Hepatocyte (in vitro differentiated cells): ENCODE measurements around the gene GDPD5. TPM values are rescaled to one million over a fixed set of nuclear protein-coding genes. Genes with fewer than 3 reads are reported as not detected.

Source experiments
- DNase-seq: peaks from one replicate; pipeline ENCODE4 v3.0.0-alpha.2; 2016; ENCODE audit warnings: low spot score
- H2AFZ ChIP-seq: fragments of 200-600 bp; sonication (generic); 2 replicates; pipeline ENCODE4 v1.6.0; 2016; ENCODE audit warnings: antibody characterized with exemption, mild to moderate bottlenecking
- H3K27ac ChIP-seq: fragments of 200-600 bp; sonication (generic); 2 replicates; pipeline ENCODE4 v1.5.1; 2016; ENCODE audit warnings: mild to moderate bottlenecking
- H3K27me3 ChIP-seq: fragments of 200-600 bp; sonication (generic); 2 replicates; pipeline ENCODE4 v1.6.1; 2016
- H3K36me3 ChIP-seq: fragments of 200-600 bp; sonication (generic); replicated peaks from 2 replicates; pipeline ENCODE4 v1.5.1; 2016; ENCODE audit warnings: low read depth; ENCODE audit not compliant: insufficient read depth
- H3K4me1 ChIP-seq: fragments of 200-600 bp; sonication (generic); 2 replicates; pipeline ENCODE4 v1.5.1; 2016; ENCODE audit warnings: mild to moderate bottlenecking, moderate library complexity; ENCODE audit not compliant: insufficient read depth
- H3K4me2 ChIP-seq: fragments of 200-600 bp; sonication (generic); 2 replicates; pipeline ENCODE4 v1.6.0; 2016
- H3K4me3 ChIP-seq: fragments of 200-600 bp; sonication (generic); 2 replicates; pipeline ENCODE4 v1.5.1; 2016; ENCODE audit warnings: mild to moderate bottlenecking
- H3K79me2 ChIP-seq: fragments of 200-600 bp; sonication (generic); 2 replicates; pipeline ENCODE4 v1.6.0; 2017; ENCODE audit warnings: mild to moderate bottlenecking
- H3K9me2 ChIP-seq: fragments of 200-600 bp; sonication (generic); replicated peaks from 2 replicates; pipeline ENCODE4 v1.6.0; 2017; ENCODE audit warnings: mild to moderate bottlenecking; ENCODE audit not compliant: insufficient read depth
- H3K9me3 ChIP-seq: fragments of 200-600 bp; sonication (generic); 2 replicates; pipeline ENCODE4 v1.5.1; 2016; ENCODE audit warnings: low read depth, mild to moderate bottlenecking
- H4K20me1 ChIP-seq: fragments of 200-600 bp; sonication (generic); 2 replicates; pipeline ENCODE4 v1.6.0; 2016; ENCODE audit warnings: mild to moderate bottlenecking; ENCODE audit not compliant: insufficient read depth, poor library complexity, severe bottlenecking
- CTCF ChIP-seq: fragments of 200-600 bp; sonication (generic); IDR thresholded peaks from 2 replicates; pipeline ENCODE4 v1.5.1; 2016; ENCODE audit warnings: antibody characterized with exemption, mild to moderate bottlenecking; ENCODE audit not compliant: poor library complexity
- EZH2 ChIP-seq: fragments of 200-600 bp; sonication (generic); IDR thresholded peaks from 2 replicates; pipeline ENCODE4 v1.6.1; 2016; ENCODE audit warnings: antibody characterized with exemption, mild to moderate bottlenecking, borderline replicate concordance
- EZH2phosphoT487 ChIP-seq: fragments of 200-600 bp; sonication (generic); IDR thresholded peaks from one replicate; pipeline ENCODE4 v1.6.1; 2018; ENCODE audit warnings: antibody characterized with exemption, mild to moderate bottlenecking, low read depth, moderate library complexity; ENCODE audit not compliant: unreplicated experiment, severe bottlenecking
- WGBS: methylation state at CpG from one replicate; pipeline ENCODE4 v1.1.6; 2016; ENCODE audit warnings: low lambda C conversion rate; ENCODE audit errors: missing lambda C conversion rate; 5-methylcytosine and 5-hydroxymethylcytosine counted together
- polyA plus RNA-seq: library from polyadenylated mRNA; unstranded; fragments of >200 nt; fragmentation: Nextera tagmentation; extraction: Ambion mirVana; gene quantifications from 2 replicates; pipeline ENCODE4 v1.2.1, GENCODE V29; 2016
- total RNA-seq: library from RNA; depleted of rRNA; stranded (reverse); fragments of >200 nt; gene quantifications from 2 replicates; pipeline ENCODE4 v1.2.3, GENCODE V29; 2014

Gene GDPD5
- total and polyA plus RNA-seq, 2 experiments from 2014 or later = 5.2 to 8.9 TPM

- Histone ChIP-seq H3K4me2 (no peak overlapping the region), H3K9me3 (no peaks in the 10 kb centered on the region), H4K20me1 (no peaks in the 10 kb centered on the region), H3K27ac (no peak overlapping the region), H3K36me3 (no peaks in the 10 kb centered on the region), H3K4me3 (no peak overlapping the region), H3K9me2 (no peaks in the 10 kb centered on the region), H3K4me1 (peaks cover 5% of the 10 kb centered on the region), H3K79me2 (no peaks in the 10 kb centered on the region), H3K27me3 (no peaks in the 10 kb centered on the region), H2AFZ (no peak overlapping the region)
- 86% methylated on average over 6 of the region's 6 CpGs for WGBS
- TF ChIP-seq EZH2 = no peak
- no peak for TF ChIP-seq EZH2phosphoT487
- no peak for TF ChIP-seq CTCF
- no peak for DNase-seq
Observed at GRCh38 chr11:75543806-75544205, 18.1 kb upstream of the GDPD5 start.

GRCh38 chr11:75542088-75542438 lies 16.3 kb upstream of the GDPD5 start:
- Histone ChIP-seq H3K79me2 (no peaks in the 10 kb centered on the region), H3K4me3 (no peak overlapping the region), H2AFZ (no peak overlapping the region), H4K20me1 (no peaks in the 10 kb centered on the region), H3K9me3 (no peaks in the 10 kb centered on the region), H3K4me2 (no peak overlapping the region), H3K9me2 (no peaks in the 10 kb centered on the region), H3K27ac (no peak overlapping the region), H3K27me3 (no peaks in the 10 kb centered on the region), H3K36me3 (no peaks in the 10 kb centered on the region), H3K4me1 (no peaks in the 10 kb centered on the region)
- no peak for DNase-seq
- WGBS = 88% methylated on average over 1 of the region's 1 CpG
- TF ChIP-seq EZH2 = no peak
- TF ChIP-seq CTCF = no peak

GRCh38 chr11:75541193-75542087 lies 15.7 kb upstream of the GDPD5 start:
- no peaks in the 10 kb centered on the region for H3K9me2 ChIP-seq
- no peak overlapping the region for H3K4me3 ChIP-seq
- no peaks in the 10 kb centered on the region for H3K79me2 ChIP-seq
- H3K27ac ChIP-seq = no peak overlapping the region
- WGBS = 91% methylated on average over 4 of the region's 4 CpGs
- TF ChIP-seq EZH2 (no peak), EZH2phosphoT487 (no peak), CTCF (no peak)
- H3K9me3 ChIP-seq = no peaks in the 10 kb centered on the region
- H4K20me1 ChIP-seq = no peaks in the 10 kb centered on the region
- no peaks in the 10 kb centered on the region for H3K36me3 ChIP-seq
- no peak for DNase-seq
- H3K27me3 ChIP-seq = no peaks in the 10 kb centered on the region
- H2AFZ ChIP-seq = no peak overlapping the region
- H3K4me2 ChIP-seq = no peak overlapping the region
- no peaks in the 10 kb centered on the region for H3K4me1 ChIP-seq
